ENCODE measurements around the gene IRAK1.
"Not testable (repeated sequence)": the region's sequence is repeated elsewhere in the genome, so short reads cannot be mapped to it uniquely, and the experiment has no call there.

IRAK1 gene

GRCh38 chrX:153993978-153994377 lies 25.7 kb downstream of the IRAK1 start:
- no peak for DNase-seq

GRCh38 chrX:153993079-153993478 lies 26.6 kb downstream of the IRAK1 start:
- DNase-seq = no peak

GRCh38 chrX:153992180-153992579 lies 27.5 kb downstream of the IRAK1 start:
- DNase-seq = no peak

GRCh38 chrX:153991013-153991580 lies 28.6 kb downstream of the IRAK1 start:
- DNase-seq = no peak

GRCh38 chrX:153989973-153990655 lies 29.6 kb downstream of the IRAK1 start:
- no peak for DNase-seq

- no peak for DNase-seq
These were observed 31.2 kb downstream of the IRAK1 start for GRCh38 chrX:153988493-153988892.

GRCh38 chrX:153984351-153985178 lies 35.1 kb downstream of the IRAK1 start:
- no peak for DNase-seq

- DNase-seq = no peak
These were observed 36.3 kb downstream of the IRAK1 start for GRCh38 chrX:153983321-153983801.

GRCh38 chrX:153981771-153982533 lies 37.8 kb downstream of the IRAK1 start:
- no peak for DNase-seq

- no peak for DNase-seq
These were observed 38.5 kb downstream of the IRAK1 start for GRCh38 chrX:153981231-153981630.

- DNase-seq = not testable (repeated sequence)
These were observed 39.3 kb downstream of the IRAK1 start for GRCh38 chrX:153980394-153980793.

GRCh38 chrX:153974726-153975286 lies 44.9 kb downstream of the IRAK1 start:
- DNase-seq = no peak

- DNase-seq = no peak
These were observed 45.5 kb downstream of the IRAK1 start for GRCh38 chrX:153974003-153974725.

- peak; percentile 71 for DNase-seq
These were observed 46.3 kb downstream of the IRAK1 start for GRCh38 chrX:153973127-153974002.

GRCh38 chrX:153972368-153973126 lies 47.2 kb downstream of the IRAK1 start, which contains the start of gene TMEM187:
TSS of gene TMEM187 (plus strand) at chrX:153972754. CDS start at chrX:153982063, 9,309 bp downstream.
- DNase-seq = peak; percentile 94

- DNase-seq = peak; percentile 96
These were observed 48.0 kb downstream of the IRAK1 start, which contains the start of gene HCFC1 for GRCh38 chrX:153971450-153972367. TSS of gene HCFC1 (minus strand) at chrX:153971818. CDS start at chrX:153970840, 978 bp downstream.

GRCh38 chrX:153971124-153971449 lies 48.6 kb downstream of the IRAK1 start:
- DNase-seq = peak; percentile 70

GRCh38 chrX:153970357-153971123 lies 49.2 kb downstream of the IRAK1 start:
- peak; percentile 34 for DNase-seq

Data from NCI-H1092 treated with DMSO at 0.1 percent for 48 hours (cell line).